ENCODE results near the gene DNAJB8.

GRCh38 chr3:128473737-128474136 lies 7.0 kb upstream of the DNAJB8 start:
- no peak for TF ChIP-seq CTCF (IDR thresholded peaks at IDR 0.05)
- no peak for TF ChIP-seq POLR2A (IDR thresholded peaks at IDR 0.05)
- TF ChIP-seq EP300 (IDR thresholded peaks at IDR 0.05), result no peak
